Measurements from ENCODE around the gene CEACAM6.
"Not testable (repeated sequence)": the region's sequence is repeated elsewhere in the genome, so short reads cannot be mapped to it uniquely, and the experiment has no call there.

The CEACAM6 gene

DNA sequence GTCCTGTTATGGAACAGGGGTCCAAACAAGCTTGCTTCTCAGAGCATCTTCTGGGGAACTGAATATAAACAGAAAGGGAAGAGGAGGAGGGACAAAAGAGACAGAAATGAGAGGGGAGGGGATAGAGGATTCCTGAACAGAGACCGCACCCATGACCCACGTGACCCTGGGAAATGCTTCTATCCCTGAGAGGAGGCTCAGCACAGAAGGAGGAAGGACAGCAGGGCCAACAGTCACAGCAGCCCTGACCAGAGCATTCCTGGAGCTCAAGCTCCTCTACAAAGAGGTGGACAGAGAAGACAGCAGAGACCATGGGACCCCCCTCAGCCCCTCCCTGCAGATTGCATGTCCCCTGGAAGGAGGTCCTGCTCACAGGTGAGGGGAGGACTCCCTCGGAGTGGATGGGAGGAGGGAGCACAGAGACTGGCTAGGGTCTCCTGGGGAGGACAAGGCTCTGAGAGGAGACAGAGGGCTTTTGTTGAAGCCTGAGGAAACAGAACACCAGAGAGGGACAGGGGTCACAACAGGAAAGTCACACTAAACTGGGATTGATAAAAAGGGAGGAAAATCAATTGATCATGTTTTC lies at the start of gene CEACAM6:
TSS of gene CEACAM6 (plus strand) at position 203 of the 586 bp plus-strand sequence. CDS start at position 312, 109 bp downstream.
- peak; percentile 20 for DNase-seq

DNA sequence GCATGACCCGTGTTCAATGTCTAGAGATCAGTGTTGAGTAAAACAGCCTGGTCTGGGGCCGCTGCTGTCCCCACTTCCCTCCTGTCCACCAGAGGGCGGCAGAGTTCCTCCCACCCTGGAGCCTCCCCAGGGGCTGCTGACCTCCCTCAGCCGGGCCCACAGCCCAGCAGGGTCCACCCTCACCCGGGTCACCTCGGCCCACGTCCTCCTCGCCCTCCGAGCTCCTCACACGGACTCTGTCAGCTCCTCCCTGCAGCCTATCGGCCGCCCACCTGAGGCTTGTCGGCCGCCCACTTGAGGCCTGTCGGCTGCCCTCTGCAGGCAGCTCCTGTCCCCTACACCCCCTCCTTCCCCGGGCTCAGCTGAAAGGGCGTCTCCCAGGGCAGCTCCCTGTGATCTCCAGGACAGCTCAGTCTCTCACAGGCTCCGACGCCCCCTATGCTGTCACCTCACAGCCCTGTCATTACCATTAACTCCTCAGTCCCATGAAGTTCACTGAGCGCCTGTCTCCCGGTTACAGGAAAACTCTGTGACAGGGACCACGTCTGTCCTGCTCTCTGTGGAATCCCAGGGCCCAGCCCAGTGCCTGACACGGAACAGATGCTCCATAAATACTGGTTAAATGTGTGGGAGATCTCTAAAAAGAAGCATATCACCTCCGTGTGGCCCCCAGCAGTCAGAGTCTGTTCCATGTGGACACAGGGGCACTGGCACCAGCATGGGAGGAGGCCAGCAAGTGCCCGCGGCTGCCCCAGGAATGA lies 48.4 kb upstream of the CEACAM6 start:
- DNase-seq, result peak; percentile 68

DNA sequence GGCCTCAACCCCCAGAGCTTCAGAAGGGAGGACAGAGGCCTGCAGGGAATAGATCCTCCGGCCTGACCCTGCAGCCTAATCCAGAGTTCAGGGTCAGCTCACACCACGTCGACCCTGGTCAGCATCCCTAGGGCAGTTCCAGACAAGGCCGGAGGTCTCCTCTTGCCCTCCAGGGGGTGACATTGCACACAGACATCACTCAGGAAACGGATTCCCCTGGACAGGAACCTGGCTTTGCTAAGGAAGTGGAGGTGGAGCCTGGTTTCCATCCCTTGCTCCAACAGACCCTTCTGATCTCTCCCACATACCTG lies 47.9 kb upstream of the CEACAM6 start:
- no peak for DNase-seq

DNA sequence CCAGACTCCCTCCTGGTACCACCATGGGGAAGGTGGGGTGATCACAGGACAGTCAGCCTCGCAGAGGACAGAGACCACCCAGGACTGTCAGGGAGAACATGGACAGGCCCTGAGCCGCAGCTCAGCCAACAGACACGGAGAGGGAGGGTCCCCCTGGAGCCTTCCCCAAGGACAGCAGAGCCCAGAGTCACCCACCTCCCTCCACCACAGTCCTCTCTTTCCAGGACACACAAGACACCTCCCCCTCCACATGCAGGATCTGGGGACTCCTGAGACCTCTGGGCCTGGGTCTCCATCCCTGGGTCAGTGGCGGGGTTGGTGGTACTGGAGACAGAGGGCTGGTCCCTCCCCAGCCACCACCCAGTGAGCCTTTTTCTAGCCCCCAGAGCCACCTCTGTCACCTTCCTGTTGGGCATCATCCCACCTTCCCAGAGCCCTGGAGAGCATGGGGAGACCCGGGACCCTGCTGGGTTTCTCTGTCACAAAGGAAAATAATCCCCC lies 47.4 kb upstream of the CEACAM6 start:
- DNase-seq, result no peak

DNA sequence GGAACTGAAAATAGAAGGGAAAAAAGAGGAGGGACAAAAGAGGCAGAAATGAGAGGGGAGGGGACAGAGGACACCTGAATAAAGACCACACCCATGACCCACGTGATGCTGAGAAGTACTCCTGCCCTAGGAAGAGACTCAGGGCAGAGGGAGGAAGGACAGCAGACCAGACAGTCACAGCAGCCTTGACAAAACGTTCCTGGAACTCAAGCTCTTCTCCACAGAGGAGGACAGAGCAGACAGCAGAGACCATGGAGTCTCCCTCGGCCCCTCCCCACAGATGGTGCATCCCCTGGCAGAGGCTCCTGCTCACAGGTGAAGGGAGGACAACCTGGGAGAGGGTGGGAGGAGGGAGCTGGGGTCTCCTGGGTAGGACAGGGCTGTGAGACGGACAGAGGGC lies 46.8 kb upstream of the CEACAM6 start, which contains the start of gene CEACAM5:
TSS of gene CEACAM5 (plus strand) at position 146 of the 400 bp plus-strand sequence. CDS start at position 252, 106 bp downstream.
- DNase-seq, result no peak

DNA sequence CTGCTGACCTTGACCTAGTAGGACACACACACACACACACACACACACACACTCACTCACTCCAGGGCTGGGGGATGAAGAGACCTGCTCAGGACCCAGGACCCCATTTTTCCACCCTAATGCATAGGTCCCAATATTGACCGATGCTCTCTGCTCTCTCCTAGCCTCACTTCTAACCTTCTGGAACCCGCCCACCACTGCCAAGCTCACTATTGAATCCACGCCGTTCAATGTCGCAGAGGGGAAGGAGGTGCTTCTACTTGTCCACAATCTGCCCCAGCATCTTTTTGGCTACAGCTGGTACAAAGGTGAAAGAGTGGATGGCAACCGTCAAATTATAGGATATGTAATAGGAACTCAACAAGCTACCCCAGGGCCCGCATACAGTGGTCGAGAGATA lies 45.8 kb upstream of the CEACAM6 start:
- DNase-seq, result not testable (repeated sequence)

DNA sequence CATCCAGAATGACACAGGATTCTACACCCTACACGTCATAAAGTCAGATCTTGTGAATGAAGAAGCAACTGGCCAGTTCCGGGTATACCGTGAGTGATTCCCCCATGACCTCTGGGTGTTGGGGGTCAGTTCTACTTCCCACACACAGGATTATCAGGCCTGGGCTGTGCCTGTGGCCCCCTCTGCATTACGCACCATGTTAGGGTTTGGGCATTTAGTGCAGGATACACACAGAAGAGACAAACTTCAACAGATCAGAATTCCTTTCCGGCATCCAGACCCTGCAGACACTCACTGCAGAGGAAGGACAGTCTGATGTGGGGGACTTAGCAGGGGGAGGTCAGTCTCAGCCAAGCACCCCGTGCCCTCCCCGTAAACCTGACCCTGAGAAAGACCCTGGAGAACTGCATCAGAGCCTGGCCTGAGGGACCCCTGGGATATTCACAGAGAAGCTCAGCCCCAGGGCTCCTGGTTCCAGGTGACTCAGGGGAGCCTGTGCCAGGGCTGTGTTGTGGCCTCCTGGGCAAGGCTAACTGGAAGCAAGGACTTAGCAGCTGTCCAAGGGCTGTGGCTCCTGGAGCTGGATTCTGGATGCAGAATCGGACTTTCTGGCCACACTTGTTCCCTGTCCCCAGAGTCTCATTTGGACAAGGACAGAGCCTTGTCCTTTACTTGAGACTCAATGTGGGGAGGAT lies 45.2 kb upstream of the CEACAM6 start:
- no peak for DNase-seq

DNA sequence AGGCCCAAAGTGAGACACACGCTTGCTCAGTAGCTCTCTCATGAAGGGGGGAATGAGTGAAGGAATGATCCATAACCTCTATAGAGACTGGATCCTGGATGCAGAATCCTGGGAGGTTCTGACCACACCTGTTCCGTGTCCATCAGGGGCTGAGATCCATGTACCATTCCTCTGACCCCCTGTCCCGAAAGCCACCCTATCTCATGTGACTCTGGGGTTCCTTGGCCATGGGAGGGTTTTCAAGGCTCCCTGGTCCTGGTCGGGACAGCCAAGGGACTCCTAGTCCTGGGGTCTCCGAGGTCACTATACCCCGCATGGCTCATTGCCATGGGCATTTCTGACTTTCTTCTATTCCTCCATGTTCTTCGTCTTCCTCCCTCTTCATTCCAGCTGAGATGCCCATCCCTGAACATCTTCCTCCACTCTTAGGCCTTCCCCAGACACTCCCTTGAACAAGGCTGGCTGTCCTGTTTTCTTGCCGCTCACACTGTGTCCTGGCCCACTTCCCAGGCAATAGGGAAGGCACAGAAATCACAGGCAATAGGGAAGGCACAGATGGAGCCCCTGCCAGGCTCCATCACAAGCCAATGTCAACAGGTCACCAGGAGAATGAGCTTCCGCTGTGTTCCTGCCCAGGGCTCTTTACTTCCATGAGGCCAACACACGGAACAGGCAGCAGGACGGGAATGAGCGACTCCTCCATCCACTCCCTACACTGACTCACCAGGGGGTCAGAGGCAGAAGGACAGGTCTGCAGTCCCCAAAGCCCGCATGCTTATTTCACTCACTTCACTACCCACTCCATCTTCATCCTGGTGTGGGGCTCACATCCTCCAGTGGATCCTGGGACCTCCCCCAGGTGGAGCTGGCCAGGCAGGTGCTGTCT lies 43.7 kb upstream of the CEACAM6 start:
- DNase-seq, result no peak

DNA sequence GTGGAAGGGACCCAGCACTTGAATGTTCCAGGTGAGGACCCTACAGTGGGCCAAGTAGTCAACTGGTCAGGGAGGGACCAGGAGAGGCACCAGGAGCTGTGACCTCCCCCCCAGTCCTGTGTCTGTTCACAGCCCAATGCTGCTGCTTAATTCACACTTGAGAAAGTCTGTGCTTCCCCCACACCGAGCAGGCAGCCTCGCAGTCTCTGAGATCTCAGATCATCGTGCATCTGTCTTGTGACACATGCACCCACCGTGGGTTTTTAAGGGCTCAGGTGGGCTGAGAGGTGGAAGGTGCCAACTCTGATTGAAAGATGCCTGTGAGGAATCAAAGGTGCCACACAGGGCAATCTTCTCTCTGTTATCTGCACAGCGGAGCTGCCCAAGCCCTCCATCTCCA lies 40.7 kb upstream of the CEACAM6 start:
- no peak for DNase-seq

DNA sequence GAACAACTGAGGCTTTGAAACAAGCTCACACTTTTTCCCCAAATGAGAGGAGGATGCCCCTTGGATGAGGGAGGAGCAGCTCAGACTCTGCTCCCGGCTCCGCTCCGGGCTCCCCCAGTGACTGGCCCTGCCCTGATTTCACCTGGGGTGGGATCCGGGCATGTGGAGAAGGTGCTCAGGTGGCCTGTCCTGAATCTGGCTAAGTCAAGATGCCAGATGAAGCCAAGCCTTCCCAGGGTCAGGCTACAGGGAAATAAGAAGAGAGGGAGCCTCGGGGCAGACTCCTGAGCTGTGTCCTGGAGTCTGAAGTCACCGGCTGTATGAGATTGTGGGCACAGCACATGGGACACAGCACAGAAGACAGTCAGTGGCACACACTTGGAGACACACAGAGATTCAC lies 36.6 kb upstream of the CEACAM6 start:
- no peak for DNase-seq

DNA sequence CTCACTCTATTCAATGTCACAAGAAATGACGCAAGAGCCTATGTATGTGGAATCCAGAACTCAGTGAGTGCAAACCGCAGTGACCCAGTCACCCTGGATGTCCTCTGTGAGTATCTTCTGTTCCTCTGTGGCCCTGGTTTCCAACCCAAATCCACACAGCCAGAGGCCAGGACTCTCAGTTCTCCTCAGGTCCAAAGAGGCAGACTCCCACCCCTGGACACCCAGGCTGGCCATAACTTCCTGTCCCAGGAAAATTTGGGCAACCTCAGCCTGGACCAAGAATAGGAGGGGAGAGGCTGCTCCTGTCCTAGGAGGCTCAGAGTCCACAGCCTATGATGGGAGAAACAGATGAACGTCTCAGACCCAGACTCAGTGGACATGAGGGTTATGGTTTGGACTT lies 35.2 kb upstream of the CEACAM6 start:
- DNase-seq, result no peak

DNA sequence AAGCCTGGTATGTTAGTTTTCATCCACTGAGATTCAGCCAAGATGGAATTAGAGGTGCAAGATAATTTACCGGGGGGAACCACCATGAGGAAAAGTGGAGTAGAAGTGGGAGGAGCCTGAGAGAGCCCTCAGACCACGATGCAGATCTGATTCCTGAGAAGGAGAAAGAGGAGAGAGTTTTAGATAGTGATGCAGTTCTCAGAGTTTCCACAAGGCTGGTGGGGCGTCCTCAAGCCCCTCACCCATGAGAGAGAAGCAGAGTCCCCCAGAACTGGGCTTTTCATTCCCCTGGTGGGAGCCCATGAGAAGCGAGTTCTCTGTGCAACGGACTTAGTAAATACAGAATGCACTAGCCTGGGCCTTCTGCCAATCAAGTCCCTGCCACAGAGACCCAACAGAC lies 28.8 kb upstream of the CEACAM6 start:
- DNase-seq, result no peak

DNA sequence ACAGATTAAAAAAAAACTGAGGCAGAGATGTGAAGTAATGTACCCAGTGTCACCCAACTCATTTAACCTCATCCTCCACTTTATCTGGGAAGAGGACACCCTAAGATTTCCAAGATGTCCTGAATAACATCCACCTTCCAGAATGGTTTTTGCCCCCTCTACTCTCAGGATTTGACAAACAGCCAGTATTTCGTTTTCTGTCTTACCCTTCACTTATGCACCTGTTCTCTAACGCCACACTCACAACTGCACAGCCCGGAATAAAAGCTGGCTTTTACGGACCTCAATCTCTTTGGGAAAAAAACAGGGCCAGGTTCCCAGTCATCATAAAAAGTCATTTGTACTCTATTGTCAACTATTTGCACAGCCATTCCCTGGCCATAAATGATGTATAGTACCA lies 21.2 kb upstream of the CEACAM6 start:
- DNase-seq, result no peak

DNA sequence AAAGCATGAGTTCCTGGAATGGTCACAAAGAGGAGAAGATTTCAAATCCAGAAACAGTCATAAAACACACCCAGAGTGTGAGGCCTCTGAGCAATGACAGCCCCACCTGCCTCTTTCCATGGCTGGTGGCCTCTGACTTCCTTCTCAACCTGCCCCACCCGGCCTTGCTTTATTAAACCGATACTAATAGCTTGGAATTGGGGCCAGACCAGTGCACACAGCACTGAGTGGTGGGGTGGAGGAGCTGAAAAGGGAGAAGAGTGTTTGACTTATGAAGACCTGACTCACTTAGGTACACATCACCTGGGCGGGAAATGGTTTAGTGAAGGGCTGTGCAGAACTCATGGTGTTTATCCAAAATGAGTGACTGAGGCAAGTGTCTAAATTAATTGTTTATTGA lies 20.7 kb upstream of the CEACAM6 start:
- no peak for DNase-seq

DNA sequence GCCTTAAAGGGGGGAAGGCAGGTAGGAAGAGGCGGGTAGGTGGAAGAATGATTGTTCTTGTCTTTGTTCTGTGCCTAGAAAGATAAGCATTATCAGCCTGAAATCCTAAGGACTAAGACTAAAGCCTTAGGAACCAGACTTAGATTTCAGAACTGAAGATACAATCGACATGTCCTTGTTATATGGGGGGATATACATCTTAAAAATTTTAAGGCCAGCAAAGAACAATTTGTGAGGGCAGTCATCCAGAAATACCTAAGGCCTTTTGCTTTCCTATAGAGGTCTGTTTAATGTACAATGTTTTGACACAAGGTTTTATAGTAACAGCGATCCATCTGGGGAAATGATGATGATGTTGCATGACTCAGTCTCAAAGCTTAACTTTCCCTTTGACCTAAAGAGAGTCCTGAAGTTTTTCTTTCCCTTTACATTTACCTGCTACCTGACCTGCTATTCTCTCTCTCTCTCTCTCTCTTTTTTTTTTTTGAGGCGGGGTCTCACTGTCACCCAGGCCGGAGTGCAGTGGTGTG lies 20.2 kb upstream of the CEACAM6 start:
- DNase-seq, result no peak

DNA sequence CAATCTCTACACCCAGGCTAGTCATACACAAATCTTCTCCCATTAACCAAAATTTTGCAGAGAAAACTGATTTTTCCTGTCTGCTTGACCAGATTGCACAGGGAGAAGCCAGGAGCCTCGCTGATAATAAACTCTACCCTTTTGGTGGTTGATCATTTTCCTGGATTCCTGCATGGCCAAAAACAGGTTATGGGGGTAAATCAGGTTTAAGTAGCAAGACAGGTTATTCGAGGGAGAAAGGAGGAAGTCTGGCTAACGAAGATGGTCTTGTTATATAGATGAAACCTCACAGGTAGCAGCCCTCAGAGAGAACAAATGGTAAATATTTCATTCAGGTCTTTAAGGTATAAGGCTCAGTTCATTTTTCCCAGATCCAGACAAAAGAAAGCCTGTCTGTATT lies 16.0 kb upstream of the CEACAM6 start:
- DNase-seq, result no peak

DNA sequence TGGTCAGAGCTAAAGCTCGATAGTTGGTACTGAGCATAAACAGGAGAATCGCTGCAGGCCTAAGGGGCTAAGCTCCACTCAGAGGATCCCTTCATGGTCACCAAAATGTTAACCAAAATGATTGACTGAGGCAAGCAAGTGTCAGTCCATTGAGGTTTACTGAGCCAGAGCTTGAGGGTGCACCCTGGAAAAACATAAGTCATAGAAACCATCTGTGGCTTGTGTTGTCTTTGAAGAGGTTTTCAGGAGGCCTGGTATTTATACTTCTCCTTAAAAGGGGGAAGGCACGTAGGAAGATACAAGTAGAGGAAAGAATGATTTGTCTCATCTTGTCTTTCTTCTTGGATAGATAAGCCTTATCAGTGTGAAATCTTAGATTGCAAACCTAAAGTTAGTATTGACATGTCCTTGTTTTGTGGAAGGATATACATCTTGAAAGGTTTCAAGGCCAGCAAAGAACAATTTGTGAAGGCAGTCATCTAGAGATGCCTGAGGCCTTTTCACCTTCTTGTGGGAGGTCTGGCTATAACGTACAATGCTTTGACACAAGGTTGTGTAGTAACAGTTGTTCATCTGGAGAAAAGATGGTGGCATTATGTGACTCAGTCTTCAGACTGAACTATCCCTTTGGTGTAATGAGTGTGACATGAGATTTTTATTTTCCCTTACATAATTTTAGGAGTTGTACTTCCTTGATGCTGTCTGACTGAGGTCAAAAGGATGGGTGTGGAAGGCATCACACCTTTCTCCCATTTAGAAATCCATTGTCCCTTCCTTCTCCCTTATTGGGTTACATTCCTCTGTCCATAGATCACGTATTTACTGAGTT lies 14.7 kb upstream of the CEACAM6 start:
- DNase-seq, result no peak

DNA sequence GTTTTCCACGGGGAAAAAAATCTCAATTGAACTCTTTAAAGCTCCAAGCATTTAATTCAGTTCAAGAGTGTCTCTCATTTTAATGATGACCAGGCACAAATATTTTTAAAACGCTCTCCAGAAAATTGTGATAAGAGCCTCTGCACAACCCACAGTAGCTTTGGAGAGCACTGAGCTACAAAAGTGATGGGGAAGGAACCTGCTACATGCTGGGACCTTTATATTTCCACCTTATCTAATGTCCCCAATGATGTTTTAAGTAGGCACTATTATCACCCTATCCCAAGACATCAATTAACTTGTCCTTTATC lies 14.1 kb upstream of the CEACAM6 start:
- DNase-seq, result no peak

DNA sequence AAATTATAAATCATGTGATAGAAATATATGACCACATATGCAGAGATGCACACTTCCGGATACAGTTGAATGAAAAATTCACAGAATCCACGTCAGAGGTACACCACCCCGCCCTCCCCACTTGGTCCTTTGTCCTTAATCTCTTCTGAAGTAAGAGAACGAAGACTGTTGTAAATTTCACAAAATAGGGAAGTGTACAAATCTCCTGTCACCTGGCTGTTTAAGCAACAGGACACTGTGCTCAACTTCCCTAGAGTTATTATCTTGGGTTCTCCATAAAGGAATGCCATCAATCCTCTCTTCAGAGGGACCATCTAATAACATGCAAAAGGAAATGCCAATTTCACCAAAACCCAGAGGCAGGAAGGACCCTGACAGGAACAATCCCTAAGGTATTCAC lies 10.5 kb upstream of the CEACAM6 start:
- DNase-seq, result peak; percentile 11

DNA sequence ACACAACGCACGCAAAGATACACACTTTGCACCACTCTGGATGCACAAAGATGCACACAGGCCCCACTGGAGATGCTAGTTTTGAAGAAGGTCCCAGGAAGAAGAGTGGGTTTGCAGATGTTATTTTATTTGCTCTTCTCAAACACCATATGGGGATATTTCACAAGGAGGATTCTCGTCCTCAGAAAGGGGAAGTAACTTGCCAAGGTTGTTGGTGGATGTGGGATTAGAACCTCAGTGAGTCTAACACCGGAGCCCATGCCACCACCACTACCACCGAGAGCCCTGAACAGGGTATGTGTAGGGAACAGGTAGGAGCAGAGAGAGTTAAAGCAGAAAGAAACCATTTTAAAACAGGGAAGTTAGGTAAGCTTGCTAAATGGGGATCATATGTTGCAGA lies 9.6 kb upstream of the CEACAM6 start:
- peak; percentile 21 for DNase-seq

DNA sequence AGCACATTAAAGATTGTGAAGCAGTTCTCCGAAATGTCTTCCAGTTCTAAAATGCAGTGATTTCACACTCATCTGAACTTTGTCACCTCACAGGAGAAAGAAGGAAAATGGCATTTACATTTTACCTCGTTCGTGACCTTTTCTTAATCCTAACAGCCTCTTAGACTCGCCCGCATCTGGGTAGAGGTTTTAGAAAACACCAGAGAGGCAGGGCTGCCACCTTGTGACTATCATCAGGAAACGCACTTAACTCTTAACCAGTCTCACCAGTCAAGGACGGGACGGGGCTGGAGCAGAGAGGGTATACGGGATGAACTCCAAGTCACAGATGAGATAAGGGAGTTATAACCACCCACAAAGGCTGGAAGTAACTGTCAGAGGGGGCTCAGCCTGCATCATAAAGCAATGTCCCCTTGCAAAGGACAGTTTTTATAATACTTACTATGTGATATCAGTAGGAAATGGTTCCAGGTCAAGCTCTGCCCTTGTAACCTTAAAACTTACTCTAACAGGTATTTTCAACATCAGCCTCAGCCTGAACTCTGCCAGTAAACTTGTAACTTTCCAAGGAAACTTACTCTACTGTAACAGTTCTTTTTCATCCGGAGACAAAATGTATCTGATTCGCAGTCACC lies 8.6 kb upstream of the CEACAM6 start:
- DNase-seq, result peak; percentile 70

DNA sequence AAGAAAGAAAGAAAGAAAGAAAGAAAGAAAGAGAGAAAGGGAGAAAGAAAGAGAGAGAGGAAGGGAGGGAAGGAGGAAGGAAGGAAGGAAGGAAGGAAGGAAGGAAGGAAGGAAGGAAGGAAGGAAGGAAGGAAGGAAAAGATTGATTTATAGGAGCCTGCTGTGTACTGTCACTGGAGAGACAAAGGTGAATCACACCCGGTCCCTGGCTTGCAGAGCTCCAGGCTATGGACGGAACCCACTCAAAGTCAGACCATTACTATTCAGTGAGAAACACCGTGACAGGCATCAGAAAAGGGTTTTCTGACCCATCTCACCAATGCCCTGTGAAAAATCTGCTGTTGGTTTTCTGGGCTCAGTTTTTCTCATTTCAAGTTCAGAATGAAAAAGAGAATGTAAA lies 7.3 kb upstream of the CEACAM6 start:
- no peak for DNase-seq

Measured in suppressor macrophage treated with lipopolysaccharide for 4 hours (primary cell).